Pancreas (tissue), 10 donors: ENCODE data around the gene CLSTN1. TPM values are rescaled to one million over a fixed set of nuclear protein-coding genes. Genes with fewer than 3 reads are reported as not detected.
A peak's percentile ranks its signal among the peaks of the same experiment; 100 is the strongest.

Source experiments
- ATAC-seq, 4 donors: fragments of 200-7000 bp; cut with Tn5 transposase; one replicate each; pipeline versions ENCODE4 v1.8.0 to v1.9.1; 2020; ENCODE audit warnings: mild to moderate bottlenecking in 4 of 4, moderate library complexity in 4 of 4
- DNase-seq, 6 donors: peaks; one replicate each; pipeline ENCODE4 v3.0.0-alpha.2; 2020
- FAIRE-seq: peaks from 2 replicates; lab custom pipeline; 2012; peaks lifted over from hg19 to GRCh38; lab: Jason Lieb, UNC
- H3K27ac ChIP-seq, 4 donors: fragments of 200-600 bp; sonication (generic); 1 replicate in 3 of 4; 2 replicates in 1 of 4; pipeline versions ENCODE4 v1.5.0 to v1.8.0; 2020
- H3K27me3 ChIP-seq, 4 donors: fragments of 200-600 bp; one replicate each; pipeline ENCODE4 v1.8.0; 2021
- H3K36me3 ChIP-seq, 3 donors: fragments of 200-600 bp; sonication (generic) in 1 of 3; one replicate each; pipeline versions ENCODE4 v1.5.0 to v1.8.0; 2020 to 2021
- H3K4me1 ChIP-seq, 3 donors: fragments of 200-600 bp; one replicate each; pipeline ENCODE4 v1.8.0; 2021
- H3K4me3 ChIP-seq, 4 donors: fragments of 200-600 bp; sonication (generic) in 2 of 4; one replicate each; pipeline versions ENCODE4 v1.5.0 to v1.8.0; 2020 to 2021
- H3K9me3 ChIP-seq, 4 donors: fragments of 200-600 bp; one replicate each; pipeline ENCODE4 v1.8.0; 2021
- WGBS, 2 donors: extraction: QIAGEN DNeasy Blood & Tissue Kit; methylation state at CpG; one replicate each; pipeline ENCODE4 v1.1.7; 2013; 5-methylcytosine and 5-hydroxymethylcytosine counted together
- intact Hi-C, 3 donors: fragments of 100-400 bp; cut with DNase I; formaldehyde crosslinking; loops; one replicate each; pipeline versions ENCODE4 v1.11.1 to v1.14.2; 2022
- polyA plus RNA-seq, 2 donors: library from polyadenylated mRNA; stranded (reverse); fragments of 200-250 nt; gene quantifications; one replicate each; pipeline ENCODE4 v1.2.3, GENCODE V29; 2013
- total RNA-seq, 6 donors: library from RNA; stranded (reverse); fragmentation: NEBNext Ultra II Directional in 4 of 6; extraction: Animal tissue kit (Norgen Biotek cat#: 25700) in 4 of 6; gene quantifications; one replicate each; pipeline versions ENCODE4 v1.2.1 to v1.2.4, GENCODE V29; 2021 to 2023
- TF ChIP-seq, protein P1 (sequence below), 4 donors: fragments of 200-600 bp; sonication (generic) in 3 of 4; IDR thresholded peaks; one replicate each; pipeline versions ENCODE4 v1.5.0 to v1.8.0; 2021; ENCODE audit warnings: antibody characterized with exemption in 4 of 4
- donor health status: healthy with polysubstance abuse.
- donor health status: DM: no; HTN: no; CAD: no; lungs with moderate emphysema.
- donor health status: DM: no; HTN: no; CAD: no.
- donor health status: control.
- donor health status: control.
- donor health status: Bipolar disorder and iron deficiency.
- donor health status: DM: yes; HTN: yes; CAD: no.
- donor health status: DM: no; HTN: no; CAD: no.
- donor health status: DM: no; HTN: no; CAD: no.
- donor health status: DM: yes; HTN: yes; CAD: no.

The CLSTN1 gene
- total and polyA plus RNA-seq, 8 donors: 44.2 to 73.5 (median 61.8) TPM

GRCh38 chr1:9846611-9847171, 22.9 kb upstream of the CLSTN1 start:
- H3K36me3 ChIP-seq: no peaks in the 10 kb centered on the region
- no peaks in the 10 kb centered on the region for H3K27me3 ChIP-seq
- intact Hi-C loops: no loop called here
- no peak overlapping the region for H3K27ac ChIP-seq
- peaks cover 0 to 7% (median 0%) of the 10 kb centered on the region in 3 donors for H3K4me1 ChIP-seq
- ATAC-seq: no peak
- no peak for FAIRE-seq
- DNase-seq: peak in 1 of 6 donors; percentile 44
- no peak overlapping the region for H3K4me3 ChIP-seq
- TF ChIP-seq, protein P1, sequence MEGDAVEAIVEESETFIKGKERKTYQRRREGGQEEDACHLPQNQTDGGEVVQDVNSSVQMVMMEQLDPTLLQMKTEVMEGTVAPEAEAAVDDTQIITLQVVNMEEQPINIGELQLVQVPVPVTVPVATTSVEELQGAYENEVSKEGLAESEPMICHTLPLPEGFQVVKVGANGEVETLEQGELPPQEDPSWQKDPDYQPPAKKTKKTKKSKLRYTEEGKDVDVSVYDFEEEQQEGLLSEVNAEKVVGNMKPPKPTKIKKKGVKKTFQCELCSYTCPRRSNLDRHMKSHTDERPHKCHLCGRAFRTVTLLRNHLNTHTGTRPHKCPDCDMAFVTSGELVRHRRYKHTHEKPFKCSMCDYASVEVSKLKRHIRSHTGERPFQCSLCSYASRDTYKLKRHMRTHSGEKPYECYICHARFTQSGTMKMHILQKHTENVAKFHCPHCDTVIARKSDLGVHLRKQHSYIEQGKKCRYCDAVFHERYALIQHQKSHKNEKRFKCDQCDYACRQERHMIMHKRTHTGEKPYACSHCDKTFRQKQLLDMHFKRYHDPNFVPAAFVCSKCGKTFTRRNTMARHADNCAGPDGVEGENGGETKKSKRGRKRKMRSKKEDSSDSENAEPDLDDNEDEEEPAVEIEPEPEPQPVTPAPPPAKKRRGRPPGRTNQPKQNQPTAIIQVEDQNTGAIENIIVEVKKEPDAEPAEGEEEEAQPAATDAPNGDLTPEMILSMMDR (IDR thresholded peaks at IDR 0.05): no peak
- 83 to 84% methylated on average over 16 to 17 of the region's 17 CpGs for WGBS, 2 donors
- H3K9me3 ChIP-seq: no peaks in the 10 kb centered on the region

DNA sequence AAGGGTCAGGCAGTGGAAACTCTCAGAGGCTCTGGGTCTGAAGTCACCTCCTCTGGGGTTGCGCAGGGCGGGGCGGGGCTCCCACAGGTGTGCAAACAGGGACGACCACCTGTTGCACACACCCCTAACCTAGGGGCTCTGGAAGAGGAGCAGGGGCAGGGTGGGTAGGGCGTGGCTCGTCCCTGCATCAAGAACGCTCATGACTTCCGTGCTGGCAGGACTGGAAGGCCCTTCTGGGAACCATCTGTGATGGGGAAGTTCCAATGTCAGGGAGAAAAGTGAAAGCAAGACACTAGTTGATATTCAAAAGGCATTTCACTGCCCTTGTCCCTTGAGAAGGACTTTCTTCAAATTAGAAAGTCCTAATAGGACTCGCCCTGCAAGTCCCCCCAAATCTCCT, 22.1 kb upstream of the CLSTN1 start:
- no peak for FAIRE-seq
- ATAC-seq: no peak
- Histone ChIP-seq H3K36me3 (no peaks in the 10 kb centered on the region), H3K4me3 (no peak overlapping the region), H3K4me1 (peaks cover 0 to 7% (median 0%) of the 10 kb centered on the region in 3 donors), H3K27me3 (no peaks in the 10 kb centered on the region), H3K27ac (no peak overlapping the region), H3K9me3 (no peaks in the 10 kb centered on the region)
- TF ChIP-seq, protein P1 (IDR thresholded peaks at IDR 0.05): no peak
- WGBS, 2 donors: 82 to 86% methylated on average over 9 of the region's 9 CpGs
- peak in 1 of 6 donors; percentile 27 for DNase-seq
- intact Hi-C loops: no loop called here

- ATAC-seq (no peak), FAIRE-seq (no peak), DNase-seq (peak in 1 of 6 donors; percentile 46)
- Histone ChIP-seq H3K9me3 (no peaks in the 10 kb centered on the region), H3K27ac (no peak overlapping the region), H3K4me3 (no peak overlapping the region), H3K27me3 (no peaks in the 10 kb centered on the region), H3K36me3 (no peaks in the 10 kb centered on the region), H3K4me1 (peaks cover 0 to 7% (median 0%) of the 10 kb centered on the region in 3 donors)
- intact Hi-C loops: no loop called here
- 85 to 94% methylated on average over 7 of the region's 7 CpGs for WGBS, 2 donors
- TF ChIP-seq, protein P1 (IDR thresholded peaks at IDR 0.05): no peak
Measured at GRCh38 chr1:9844756-9845155, 21.0 kb upstream of the CLSTN1 start.

DNA sequence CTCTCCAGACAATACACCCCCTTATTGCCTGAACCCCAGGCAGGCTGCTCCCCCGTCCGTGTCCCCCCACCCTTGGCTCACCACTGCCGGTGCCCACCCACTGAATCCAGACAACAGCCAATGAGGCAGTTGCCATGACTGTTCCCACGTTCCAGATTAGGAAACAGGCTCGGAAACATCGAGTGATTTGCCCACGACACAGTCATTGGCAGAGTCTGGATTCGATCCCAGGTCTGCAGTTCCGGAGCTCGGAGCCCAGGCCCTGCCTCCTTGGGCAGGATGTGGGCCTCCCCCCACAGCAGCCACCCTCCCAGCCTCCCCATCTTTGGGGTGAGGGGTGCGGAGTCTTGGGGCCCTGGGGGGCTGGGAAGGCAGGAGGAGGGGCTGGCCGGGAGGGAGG, 20.3 kb upstream of the CLSTN1 start:
- Histone ChIP-seq H3K27me3 (no peaks in the 10 kb centered on the region), H3K4me1 (peaks cover 0 to 7% (median 0%) of the 10 kb centered on the region in 3 donors), H3K27ac (no peak overlapping the region), H3K36me3 (no peaks in the 10 kb centered on the region), H3K9me3 (no peaks in the 10 kb centered on the region), H3K4me3 (no peak overlapping the region)
- WGBS, 2 donors: 77 to 85% methylated on average over 12 of the region's 12 CpGs
- intact Hi-C loops: no loop called here
- FAIRE-seq (no peak), DNase-seq (peak in 2 of 6 donors; percentile 40 to 47), ATAC-seq (no peak)
- TF ChIP-seq, protein P1 (IDR thresholded peaks at IDR 0.05): no peak

DNA sequence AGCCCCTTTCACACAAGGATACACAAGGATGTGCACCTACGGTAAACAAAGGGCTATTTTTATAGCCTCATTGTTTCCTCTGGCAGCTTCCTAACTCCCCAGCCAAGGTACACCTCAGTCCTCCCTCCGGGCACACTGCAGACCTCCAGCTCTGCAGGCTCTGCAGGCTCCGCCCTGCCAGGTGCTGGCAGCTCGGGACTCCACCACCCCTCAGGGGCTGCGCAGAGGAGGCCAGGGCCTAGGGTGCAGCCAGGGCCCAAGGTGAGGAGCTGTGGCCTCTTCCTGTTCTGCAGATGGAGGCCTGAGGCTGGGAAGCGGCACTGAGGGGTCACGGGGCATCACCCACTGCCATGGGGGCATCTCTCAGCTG, 19.8 kb upstream of the CLSTN1 start:
- WGBS, 2 donors: 56 to 62% methylated on average over 7 of the region's 7 CpGs
- no peak overlapping the region for H3K27ac ChIP-seq
- H3K4me3 ChIP-seq: no peak overlapping the region
- H3K9me3 ChIP-seq: no peaks in the 10 kb centered on the region
- no peaks in the 10 kb centered on the region for H3K27me3 ChIP-seq
- no peaks in the 10 kb centered on the region for H3K36me3 ChIP-seq
- ATAC-seq (peak in 3 of 4 donors; percentile 31 to 50 (median 37)), DNase-seq (peak in 2 of 6 donors; percentile 45 to 59), FAIRE-seq (no peak)
- TF ChIP-seq, protein P1 (IDR thresholded peaks at IDR 0.05): no peak
- peaks cover 0 to 7% (median 0%) of the 10 kb centered on the region in 3 donors for H3K4me1 ChIP-seq
- intact Hi-C loops: no loop called here
